NCI-H69 (cell line): ENCODE data around the gene IFNA1.
"Not testable (repeated sequence)": the region's sequence is repeated elsewhere in the genome, so short reads cannot be mapped to it uniquely, and the experiment has no call there.

ENCODE experiments used
- DNase-seq: peaks from one replicate; lab custom pipeline; 2025; lab: John Stamatoyannopoulos, UW

IFNA1 gene

GRCh38 chr9:21440139-21440538 is at the start of gene IFNA1:
TSS of gene IFNA1 (plus strand) at chr9:21440439. CDS start at chr9:21440508, 69 bp downstream.
- no peak for DNase-seq

GRCh38 chr9:21392270-21392669 is 48.0 kb upstream of the IFNA1 start:
- peak; percentile 41 for DNase-seq

- DNase-seq = peak; percentile 68
Observed at GRCh38 chr9:21395778-21396717, 44.2 kb upstream of the IFNA1 start.

- DNase-seq = no peak
Observed at GRCh38 chr9:21398955-21399489, 41.2 kb upstream of the IFNA1 start.

GRCh38 chr9:21399956-21400355 is 40.3 kb upstream of the IFNA1 start:
- peak; percentile 48 for DNase-seq

- no peak for DNase-seq
Observed at GRCh38 chr9:21402386-21403251, 37.6 kb upstream of the IFNA1 start.

GRCh38 chr9:21404146-21404545 is 36.1 kb upstream of the IFNA1 start:
- no peak for DNase-seq

GRCh38 chr9:21408817-21409216 is 31.4 kb upstream of the IFNA1 start, which contains the start of gene IFNA8:
TSS of gene IFNA8 (plus strand) at chr9:21409117. CDS start at chr9:21409177, 60 bp downstream.
- DNase-seq = no peak

- DNase-seq = no peak
Observed at GRCh38 chr9:21412107-21412506, 28.1 kb upstream of the IFNA1 start.

- no peak for DNase-seq
Observed at GRCh38 chr9:21413151-21413550, 27.1 kb upstream of the IFNA1 start.

GRCh38 chr9:21413624-21414023 is 26.6 kb upstream of the IFNA1 start:
- DNase-seq = peak; percentile 11

GRCh38 chr9:21414220-21414940 is 25.9 kb upstream of the IFNA1 start:
- no peak for DNase-seq

- no peak for DNase-seq
Observed at GRCh38 chr9:21415493-21416267, 24.6 kb upstream of the IFNA1 start.

- DNase-seq = no peak
Observed at GRCh38 chr9:21428235-21428634, 12.0 kb upstream of the IFNA1 start.

GRCh38 chr9:21429191-21429590 is 11.0 kb upstream of the IFNA1 start:
- DNase-seq = no peak

GRCh38 chr9:21432672-21433425 is 7.4 kb upstream of the IFNA1 start:
- DNase-seq = no peak

- peak; percentile 75 for DNase-seq
Observed at GRCh38 chr9:21434202-21435014, 5.8 kb upstream of the IFNA1 start.

- not testable (repeated sequence) for DNase-seq
Observed at GRCh38 chr9:21435015-21435383, 5.2 kb upstream of the IFNA1 start.
